Measurements from ENCODE around the gene GPSM3. TPM values are rescaled to one million over a fixed set of nuclear protein-coding genes. Genes with fewer than 3 reads are reported as not detected.

GPSM3 gene, protein sequence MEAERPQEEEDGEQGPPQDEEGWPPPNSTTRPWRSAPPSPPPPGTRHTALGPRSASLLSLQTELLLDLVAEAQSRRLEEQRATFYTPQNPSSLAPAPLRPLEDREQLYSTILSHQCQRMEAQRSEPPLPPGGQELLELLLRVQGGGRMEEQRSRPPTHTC
- 7.0 and 13.3 TPM in 2 replicates for total RNA-seq

DNA sequence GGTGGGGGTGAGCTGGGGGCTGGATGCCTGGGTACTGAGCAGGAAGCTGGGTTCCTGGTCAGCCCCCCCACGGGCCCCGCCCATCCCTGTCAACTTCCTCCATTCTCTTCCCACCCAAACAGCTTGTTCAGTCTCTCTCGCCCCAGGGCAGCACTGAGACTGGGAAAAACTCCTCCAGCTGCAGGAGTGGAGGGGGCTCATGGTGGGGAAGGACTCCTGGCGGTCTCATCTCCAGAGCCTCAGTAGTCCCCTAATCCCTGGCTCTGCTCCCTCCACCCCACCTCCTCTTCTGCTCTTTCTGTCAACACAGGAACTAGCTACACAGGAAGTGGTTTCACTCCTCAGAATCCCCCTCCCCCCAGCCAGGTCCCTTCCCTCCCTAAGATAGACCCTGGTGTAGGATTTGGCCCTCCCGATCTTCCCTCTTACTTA, at the start of gene GPSM3:
Gene GPSM3 (minus strand): TSS at position 36 of the 432 bp plus-strand sequence. CDS start 130 bp downstream, outside the sequence.

GRCh38 chr6:32223258-32224235, 31.1 kb upstream of the GPSM3 start, which contains the start of gene NOTCH4:
Gene NOTCH4, minus strand, starts transcription at chr6:32224067. Its CDS starts 139 bp downstream, at chr6:32223928.

GRCh38 chr6:32190054-32190851, 2.2 kb downstream of the GPSM3 start, which contains the start of gene PBX2:
Gene PBX2, minus strand, starts transcription at chr6:32190202. Its CDS starts 287 bp downstream, at chr6:32189915.

GRCh38 chr6:32184084-32184640, 8.3 kb downstream of the GPSM3 start, which contains the start of gene AGER:
Gene AGER, minus strand, starts transcription at chr6:32184253. Its CDS starts 31 bp downstream, at chr6:32184222.

GRCh38 chr6:32177788-32178546, 14.5 kb downstream of the GPSM3 start, which contains the start of gene RNF5:
Gene RNF5, plus strand, starts transcription at chr6:32178405. Its CDS starts 107 bp downstream, at chr6:32178512.

DNA sequence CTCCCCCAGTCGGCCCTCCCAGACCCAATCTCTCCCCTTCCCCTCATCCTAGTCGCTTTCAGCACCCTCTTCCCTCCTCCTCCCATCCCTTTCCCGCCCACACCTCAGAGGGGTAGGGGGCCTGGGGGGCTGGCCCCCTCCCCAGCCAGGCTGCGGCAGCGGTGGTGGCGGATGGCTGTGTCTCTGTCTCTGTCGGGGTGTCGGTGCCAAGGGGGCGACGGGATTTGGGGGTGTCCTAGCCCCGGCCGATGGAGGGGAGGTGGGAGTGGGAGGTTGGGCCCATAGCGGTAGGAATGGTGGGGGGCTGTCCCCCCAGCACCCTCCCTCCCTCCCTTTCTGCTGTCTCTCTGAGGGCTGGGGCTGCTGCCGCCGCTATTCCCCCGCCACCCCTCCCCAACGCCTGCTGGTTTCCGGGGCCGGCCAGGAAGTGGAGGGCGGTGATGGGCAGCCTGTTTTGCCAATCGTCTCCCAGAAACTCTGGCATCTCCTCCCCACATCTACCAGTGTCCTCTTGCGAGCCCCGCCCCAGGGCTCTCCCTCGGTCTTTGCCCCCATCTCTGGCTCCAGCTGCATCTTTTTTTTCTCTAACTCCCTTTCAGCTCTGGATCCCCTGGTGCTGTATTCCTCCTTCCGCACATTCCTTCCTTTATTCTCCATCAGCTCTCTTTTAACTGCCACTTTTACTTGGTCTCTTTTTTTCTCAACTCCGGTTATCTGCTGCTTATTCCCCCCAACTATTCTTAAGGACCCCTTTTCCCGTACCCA, 16.6 kb downstream of the GPSM3 start, which contains the start of gene AGPAT1:
Gene AGPAT1 (minus strand): TSS at position 374 of the 765 bp plus-strand sequence. CDS start 4,588 bp downstream, outside the sequence.

GRCh38 chr6:32164295-32164694, 28.1 kb downstream of the GPSM3 start, which contains the start of gene EGFL8:
Gene EGFL8, plus strand, starts transcription at chr6:32164595. Its CDS starts 1,571 bp downstream, at chr6:32166166.

DNA sequence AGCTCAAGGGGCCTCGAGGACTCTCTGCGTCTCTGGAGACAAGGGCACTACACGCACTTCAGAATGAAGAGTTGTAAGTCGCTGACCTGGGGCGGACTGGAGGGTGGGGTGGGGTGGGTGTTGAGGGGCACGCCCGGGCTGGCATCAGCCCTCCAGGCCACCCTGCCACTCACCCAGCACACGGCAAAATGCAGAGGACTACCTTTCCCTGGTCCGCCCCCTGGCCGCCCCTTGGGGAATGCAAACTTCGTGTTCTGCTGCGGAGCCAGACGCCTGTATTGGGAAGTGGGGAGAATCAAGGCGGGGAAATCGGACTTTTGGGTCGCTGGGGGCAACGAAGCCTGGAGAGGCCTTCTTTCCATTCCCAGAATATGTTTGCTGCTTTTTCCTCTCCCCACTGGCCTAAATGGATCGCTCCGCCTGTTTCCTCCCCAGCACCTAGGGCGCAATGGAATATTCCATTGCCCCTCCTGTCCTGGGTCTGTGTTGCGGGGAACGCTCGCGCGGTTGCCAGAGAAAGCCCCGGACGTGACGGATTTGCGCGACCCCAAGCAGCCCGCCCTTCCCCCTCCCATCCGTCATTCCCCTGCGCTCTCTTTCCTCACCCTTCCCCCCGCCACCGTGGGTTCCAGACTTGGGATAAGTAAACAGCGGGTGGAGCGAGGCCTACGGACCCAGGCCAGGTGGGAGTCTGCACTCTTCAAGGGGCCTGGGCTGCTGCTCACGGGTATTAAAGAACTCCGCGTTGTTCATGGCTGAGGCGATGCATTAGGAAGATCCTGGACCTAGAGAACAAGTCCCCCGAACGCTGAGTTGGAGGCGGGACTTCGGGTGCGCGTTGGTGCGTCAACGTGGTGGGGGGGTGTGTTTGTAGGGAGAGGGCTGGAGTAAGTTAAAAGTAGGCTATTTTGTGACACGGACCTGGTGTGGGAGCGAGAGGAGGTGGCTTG, 38.6 kb downstream of the GPSM3 start, which contains the start of gene PPT2:
Gene PPT2 (plus strand): TSS at position 578 of the 950 bp plus-strand sequence. CDS start 454 bp downstream, outside the sequence.

GRCh38 chr6:32151863-32152768, 40.3 kb downstream of the GPSM3 start, which contains the start of gene PRRT1:
Gene PRRT1, minus strand, starts transcription at chr6:32151939. Its CDS starts 112 bp downstream, at chr6:32151827.

Other genes starting within 250 kb of the GPSM3 start
- 1.2 and 3.4 TPM in 2 replicates for gene CFB, start 246.5 kb downstream of the GPSM3 start, total RNA-seq
- 129 and 171 TPM in 2 replicates for gene NELFE, start 233.7 kb downstream of the GPSM3 start, total RNA-seq
- gene SKIC2, start 233.5 kb downstream of the GPSM3 start, total RNA-seq = 34.5 and 47.2 TPM in 2 replicates
- 17.2 and 20.9 TPM in 2 replicates for gene DXO, start 220.5 kb downstream of the GPSM3 start, total RNA-seq
- gene C4A, start 210.6 kb downstream of the GPSM3 start, total RNA-seq = 1.7 and 3.4 TPM in 2 replicates
- gene C4B, start 177.8 kb downstream of the GPSM3 start, total RNA-seq = 1.2 and 2.4 TPM in 2 replicates
- not detected in 2 replicates for gene CYP21A2, start 154.2 kb downstream of the GPSM3 start, total RNA-seq
- 0.23 and 0.30 TPM in 2 replicates for gene TNXB, start 83.3 kb downstream of the GPSM3 start, total RNA-seq
- 16.0 and 22.0 TPM in 2 replicates for gene ATF6B, start 64.4 kb downstream of the GPSM3 start, total RNA-seq
- gene FKBPL, start 62.4 kb downstream of the GPSM3 start, total RNA-seq = 4.5 and 7.8 TPM in 2 replicates
- gene PRRT1, start 40.7 kb downstream of the GPSM3 start, total RNA-seq = not detected in 2 replicates
- gene PPT2, start 38.5 kb downstream of the GPSM3 start, total RNA-seq = 14.3 and 17.5 TPM in 2 replicates
- 0.57 and 1.0 TPM in 2 replicates for gene EGFL8, start 28.0 kb downstream of the GPSM3 start, total RNA-seq
- 49.2 and 63.7 TPM in 2 replicates for gene AGPAT1, start 16.6 kb downstream of the GPSM3 start, total RNA-seq
- 37.5 and 64.1 TPM in 2 replicates for gene RNF5, start 14.2 kb downstream of the GPSM3 start, total RNA-seq
- gene AGER, start 8.4 kb downstream of the GPSM3 start, total RNA-seq = 1.3 and 1.8 TPM in 2 replicates
- gene PBX2, start 2.4 kb downstream of the GPSM3 start, total RNA-seq = 22.7 and 42.2 TPM in 2 replicates
- gene NOTCH4, start 31.4 kb upstream of the GPSM3 start, total RNA-seq = 0.08 and 0.61 TPM in 2 replicates
- gene TSBP1, start 179.3 kb upstream of the GPSM3 start, total RNA-seq = not detected in 2 replicates
- not detected in 2 replicates for gene BTNL2, start 214.5 kb upstream of the GPSM3 start, total RNA-seq
- not detected in 2 replicates for gene HLA-DRA, start 247.2 kb upstream of the GPSM3 start, total RNA-seq